HCT116 (cell line): ENCODE data around the gene CLTC. TPM values are rescaled to one million over a fixed set of nuclear protein-coding genes. Genes with fewer than 3 reads are reported as not detected.

Source experiments
- ATAC-seq: fragments of 200-7000 bp; cut with Tn5 transposase; 2 replicates; pipeline ENCODE4 v1.9.1; 2020; ENCODE audit warnings: mild to moderate bottlenecking, moderate library complexity
- BruUV-seq: library from RNA; stranded (reverse); fragments of 400-500 nt; replicated peaks from 2 replicates; lab custom pipeline; 2021; lab: Mats Ljungman, UMichigan
- CTCF ChIA-PET: fragments of 300-600 bp; sonication (Branson Sonifier 250); formaldehyde crosslinking; loops from one replicate; lab custom pipeline; 2021; ENCODE audit warnings: antibody characterized with exemption; lab: Charles Lee
- POLR2A ChIA-PET: fragments of 300-600, 350-600 bp; sonication (Branson Sonifier 250); formaldehyde crosslinking; loops from one replicate; lab custom pipeline; 2021; ENCODE audit warnings: antibody characterized with exemption; lab: Charles Lee
- RAD21 ChIA-PET, 2 experiments: fragments of 300-600 bp; sonication (Branson Sonifier 250); formaldehyde crosslinking; loops; one replicate each; lab custom pipeline; 2023; ENCODE audit warnings: low total read pairs in 2 of 2; ENCODE audit not compliant: uncharacterized antibody in 2 of 2, unreplicated experiment in 2 of 2, low non-redundant PET in 1 of 2; lab: Charles Lee
- DNase-seq: peaks from one replicate; pipeline ENCODE4 v3.0.0-alpha.2; 2010; ENCODE audit warnings: low read depth, low spot score
- H2AFZ ChIP-seq: fragments of 200-600 bp; shearing (Covaris generic), sonication (generic); 2 replicates; pipeline ENCODE4 v1.6.1; 2017; ENCODE audit warnings: low read depth, mixed run types, mixed read lengths, antibody characterized with exemption, low read length; ENCODE audit not compliant: poor library complexity, severe bottlenecking
- H3K27ac ChIP-seq: 2 replicates; pipeline ENCODE4 v1.5.1; 2012; ENCODE audit warnings: low read depth, low read length
- H3K27me3 ChIP-seq: fragments of 200-600 bp; sonication (generic); 2 replicates; pipeline ENCODE4 v1.6.1; 2016; ENCODE audit warnings: mixed run types, low read length, mixed read lengths; ENCODE audit not compliant: insufficient read depth
- H3K36me3 ChIP-seq, 2 experiments: fragments of 200-500 bp in 1 of 2; fragments of 200-600 bp in 1 of 2; sonication (Bioruptor generic) in 1 of 2; sonication (generic) in 1 of 2; 2 replicates each; pipeline versions ENCODE4 v1.5.1 to v1.6.1; 2014 to 2016; ENCODE audit warnings: low read length in 2 of 2, inconsistent platforms in 1 of 2, mixed read lengths in 1 of 2, mixed run types in 1 of 2; ENCODE audit not compliant: insufficient read depth in 2 of 2, control insufficient read depth in 1 of 2
- H3K4me1 ChIP-seq, 2 experiments: fragments of 200-600 bp in 1 of 2; sonication (generic) in 1 of 2; 2 replicates each; pipeline versions ENCODE4 v1.5.1 to v1.6.1; 2012 to 2017; ENCODE audit warnings: low read length in 2 of 2, inconsistent platforms in 1 of 2, mild to moderate bottlenecking in 1 of 2, mixed read lengths in 1 of 2, mixed run types in 1 of 2, moderate library complexity in 1 of 2; ENCODE audit not compliant: insufficient read depth in 2 of 2, control insufficient read depth in 1 of 2
- H3K4me2 ChIP-seq: fragments of 200-600 bp; sonication (generic); 2 replicates; pipeline ENCODE4 v1.6.1; 2017; ENCODE audit warnings: mixed run types, low read length, mixed read lengths
- H3K4me3 ChIP-seq, 2 experiments: fragments of 200-600 bp in 1 of 2; sonication (generic) in 1 of 2; replicated peaks in 1 of 2; 2 replicates each; pipeline ENCODE4 v1.5.1; 2011 to 2016; ENCODE audit warnings: low read length in 2 of 2, control low read depth in 1 of 2, low read depth in 1 of 2, mild to moderate bottlenecking in 1 of 2, mixed read lengths in 1 of 2, mixed run types in 1 of 2
- H3K79me2 ChIP-seq: fragments of 200-600 bp; sonication (generic); 2 replicates; pipeline ENCODE4 v1.6.1; 2017; ENCODE audit warnings: mild to moderate bottlenecking, mixed run types, low read length, moderate library complexity, mixed read lengths; ENCODE audit not compliant: insufficient read depth
- H3K9ac ChIP-seq: fragments of 200-600 bp; sonication (generic); 2 replicates; pipeline ENCODE4 v1.6.1; 2016; ENCODE audit warnings: low read length, mixed read lengths
- H3K9me2 ChIP-seq: fragments of 200-600 bp; sonication (generic), shearing (Covaris generic); 2 replicates; pipeline ENCODE4 v1.6.1; 2017; ENCODE audit warnings: mixed run types, mild to moderate bottlenecking, moderate library complexity; ENCODE audit not compliant: insufficient read depth
- H3K9me3 ChIP-seq, 2 experiments: fragments of 200-500 bp in 1 of 2; fragments of 200-600 bp in 1 of 2; sonication (Bioruptor generic) in 1 of 2; sonication (generic) in 1 of 2; 2 replicates each; pipeline ENCODE4 v1.6.1; 2014 to 2017; ENCODE audit warnings: low read length in 2 of 2, mixed read lengths in 2 of 2, inconsistent platforms in 1 of 2, low read depth in 1 of 2, mild to moderate bottlenecking in 1 of 2, mixed run types in 1 of 2, moderate library complexity in 1 of 2; ENCODE audit not compliant: control insufficient read depth in 1 of 2, insufficient read depth in 1 of 2
- H4K20me1 ChIP-seq: fragments of 200-600 bp; sonication (generic), shearing (Covaris generic); 2 replicates; pipeline ENCODE4 v1.6.1; 2017; ENCODE audit warnings: mixed run types, mild to moderate bottlenecking, moderate library complexity; ENCODE audit not compliant: insufficient read depth
- EGR1 ChIP-seq: IDR thresholded peaks from 2 replicates; pipeline ENCODE4 v1.6.1; 2012; ENCODE audit warnings: low read depth
- ELF1 ChIP-seq: IDR thresholded peaks from 2 replicates; pipeline ENCODE4 v1.6.1; 2012; ENCODE audit warnings: low read depth, borderline replicate concordance
- EZH2 ChIP-seq: fragments of 200-600 bp; sonication (generic); IDR thresholded peaks from 2 replicates; pipeline ENCODE4 v1.6.1; 2017; ENCODE audit warnings: antibody characterized with exemption, mixed run types
- EZH2phosphoT487 ChIP-seq: fragments of 200-600 bp; IDR thresholded peaks from 2 replicates; pipeline ENCODE4 v1.6.1; 2018; ENCODE audit warnings: antibody characterized with exemption, borderline replicate concordance
- FOSL1 ChIP-seq: IDR thresholded peaks from 2 replicates; pipeline ENCODE4 v1.6.1; 2012; ENCODE audit warnings: low read depth
- JUND ChIP-seq: IDR thresholded peaks from 2 replicates; pipeline ENCODE4 v1.6.1; 2012
- POLR2A ChIP-seq: IDR thresholded peaks from 2 replicates; pipeline ENCODE4 v1.7.0; 2011; ENCODE audit warnings: borderline replicate concordance; ENCODE audit not compliant: insufficient read depth, insufficient read length; ENCODE audit errors: extremely low read depth
- RAD21 ChIP-seq: IDR thresholded peaks from 2 replicates; pipeline ENCODE4 v1.6.1; 2012; ENCODE audit warnings: low read depth, mild to moderate bottlenecking
- SIN3A ChIP-seq: IDR thresholded peaks from 2 replicates; pipeline ENCODE4 v1.6.1; 2012; ENCODE audit warnings: low read depth
- SP1 ChIP-seq: IDR thresholded peaks from 2 replicates; pipeline ENCODE4 v1.6.1; 2012; ENCODE audit warnings: low read depth
- SRF ChIP-seq: IDR thresholded peaks from 2 replicates; pipeline ENCODE4 v1.6.1; 2012; ENCODE audit warnings: low read depth
- TCF7L2 ChIP-seq: IDR thresholded peaks from 2 replicates; pipeline ENCODE4 v1.7.0; 2011; ENCODE audit warnings: borderline replicate concordance, inconsistent platforms; ENCODE audit not compliant: insufficient read depth, insufficient read length; ENCODE audit errors: extremely low read depth
- YY1 ChIP-seq: IDR thresholded peaks from 2 replicates; pipeline ENCODE4 v1.6.1; 2011; ENCODE audit warnings: low read length, low read depth, moderate library complexity, mild to moderate bottlenecking; ENCODE audit not compliant: insufficient replicate concordance; ENCODE audit errors: extremely low read depth
- ZFX ChIP-seq: fragments of 450-650 bp; IDR thresholded peaks from 2 replicates; pipeline ENCODE4 v1.6.1; 2017
- intact Hi-C: fragments of 100-400 bp; cut with micrococcal nuclease; formaldehyde crosslinking; loops from 2 replicates; pipeline ENCODE4 v1.10.0; 2022
- total RNA-seq: library from RNA; stranded (reverse); gene quantifications from one replicate; pipeline ENCODE4 v1.2.1, GENCODE V29; 2021; ENCODE audit not compliant: unreplicated experiment
- TF ChIP-seq, protein P1 (sequence below), 3 experiments: fragments of 200-600 bp in 1 of 3; sonication (generic) in 1 of 3; IDR thresholded peaks in 2 of 3; conservative IDR thresholded peaks in 1 of 3; 2 replicates each; pipeline ENCODE4 v1.5.1; 2012 to 2017; ENCODE audit warnings: low read depth in 2 of 3, low read length in 2 of 3, antibody characterized with exemption in 1 of 3, borderline replicate concordance in 1 of 3, control low read depth in 1 of 3, mild to moderate bottlenecking in 1 of 3, mixed read lengths in 1 of 3, mixed run types in 1 of 3, moderate library complexity in 1 of 3; ENCODE audit not compliant: insufficient read depth in 1 of 3
- TF ChIP-seq, protein P2 (sequence below): IDR thresholded peaks from 2 replicates; pipeline ENCODE4 v1.6.1; 2012; ENCODE audit warnings: low read depth
- TF ChIP-seq, protein P3 (sequence below): IDR thresholded peaks from 2 replicates; pipeline ENCODE4 v1.6.1; 2012
- TF ChIP-seq, protein P4 (sequence below): IDR thresholded peaks from 2 replicates; pipeline ENCODE4 v1.6.1; 2012

The CLTC gene
- total RNA-seq, 1 experiment from 2014 or later: 351 TPM

DNA sequence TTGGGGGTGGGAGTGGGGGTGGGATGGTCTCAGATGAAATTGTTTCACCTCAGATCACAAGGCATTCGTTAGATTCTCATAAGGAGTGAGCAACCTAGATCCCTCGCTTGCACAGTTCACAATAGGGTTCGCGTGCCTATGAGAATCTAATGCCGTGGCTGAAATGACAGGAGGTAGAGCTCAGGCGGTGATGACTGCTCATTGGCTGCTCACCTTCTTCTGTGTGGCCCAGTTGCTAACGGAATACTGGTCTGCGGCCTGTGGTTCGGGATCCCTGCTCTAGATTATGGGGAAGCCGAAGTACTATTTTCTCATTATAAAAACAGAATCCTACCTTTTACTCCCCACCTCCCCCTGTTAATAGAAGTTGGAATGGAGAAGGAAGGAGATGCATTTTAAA lies 18.9 kb downstream of the CLTC start:
- TF ChIP-seq FOSL1 (no peak), ELF1 (no peak), EZH2phosphoT487 (no peak), SRF (no peak), RAD21 (no peak), SP1 (no peak), JUND (no peak), ZFX (no peak), SIN3A (no peak), EGR1 (no peak), POLR2A (no peak), YY1 (no peak), EZH2 (no peak), TCF7L2 (no peak)
- TF ChIP-seq, protein P1, sequence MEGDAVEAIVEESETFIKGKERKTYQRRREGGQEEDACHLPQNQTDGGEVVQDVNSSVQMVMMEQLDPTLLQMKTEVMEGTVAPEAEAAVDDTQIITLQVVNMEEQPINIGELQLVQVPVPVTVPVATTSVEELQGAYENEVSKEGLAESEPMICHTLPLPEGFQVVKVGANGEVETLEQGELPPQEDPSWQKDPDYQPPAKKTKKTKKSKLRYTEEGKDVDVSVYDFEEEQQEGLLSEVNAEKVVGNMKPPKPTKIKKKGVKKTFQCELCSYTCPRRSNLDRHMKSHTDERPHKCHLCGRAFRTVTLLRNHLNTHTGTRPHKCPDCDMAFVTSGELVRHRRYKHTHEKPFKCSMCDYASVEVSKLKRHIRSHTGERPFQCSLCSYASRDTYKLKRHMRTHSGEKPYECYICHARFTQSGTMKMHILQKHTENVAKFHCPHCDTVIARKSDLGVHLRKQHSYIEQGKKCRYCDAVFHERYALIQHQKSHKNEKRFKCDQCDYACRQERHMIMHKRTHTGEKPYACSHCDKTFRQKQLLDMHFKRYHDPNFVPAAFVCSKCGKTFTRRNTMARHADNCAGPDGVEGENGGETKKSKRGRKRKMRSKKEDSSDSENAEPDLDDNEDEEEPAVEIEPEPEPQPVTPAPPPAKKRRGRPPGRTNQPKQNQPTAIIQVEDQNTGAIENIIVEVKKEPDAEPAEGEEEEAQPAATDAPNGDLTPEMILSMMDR (IDR thresholded peaks at IDR 0.05 in 2 of 3, conservative IDR thresholded peaks at IDR 0.05 in 1 of 3; ENCODE audit: borderline replicate concordance in 1 of 3, insufficient read depth in 1 of 3, low read depth in 2 of 3, low read length in 2 of 3): no peak
- TF ChIP-seq, protein P2, sequence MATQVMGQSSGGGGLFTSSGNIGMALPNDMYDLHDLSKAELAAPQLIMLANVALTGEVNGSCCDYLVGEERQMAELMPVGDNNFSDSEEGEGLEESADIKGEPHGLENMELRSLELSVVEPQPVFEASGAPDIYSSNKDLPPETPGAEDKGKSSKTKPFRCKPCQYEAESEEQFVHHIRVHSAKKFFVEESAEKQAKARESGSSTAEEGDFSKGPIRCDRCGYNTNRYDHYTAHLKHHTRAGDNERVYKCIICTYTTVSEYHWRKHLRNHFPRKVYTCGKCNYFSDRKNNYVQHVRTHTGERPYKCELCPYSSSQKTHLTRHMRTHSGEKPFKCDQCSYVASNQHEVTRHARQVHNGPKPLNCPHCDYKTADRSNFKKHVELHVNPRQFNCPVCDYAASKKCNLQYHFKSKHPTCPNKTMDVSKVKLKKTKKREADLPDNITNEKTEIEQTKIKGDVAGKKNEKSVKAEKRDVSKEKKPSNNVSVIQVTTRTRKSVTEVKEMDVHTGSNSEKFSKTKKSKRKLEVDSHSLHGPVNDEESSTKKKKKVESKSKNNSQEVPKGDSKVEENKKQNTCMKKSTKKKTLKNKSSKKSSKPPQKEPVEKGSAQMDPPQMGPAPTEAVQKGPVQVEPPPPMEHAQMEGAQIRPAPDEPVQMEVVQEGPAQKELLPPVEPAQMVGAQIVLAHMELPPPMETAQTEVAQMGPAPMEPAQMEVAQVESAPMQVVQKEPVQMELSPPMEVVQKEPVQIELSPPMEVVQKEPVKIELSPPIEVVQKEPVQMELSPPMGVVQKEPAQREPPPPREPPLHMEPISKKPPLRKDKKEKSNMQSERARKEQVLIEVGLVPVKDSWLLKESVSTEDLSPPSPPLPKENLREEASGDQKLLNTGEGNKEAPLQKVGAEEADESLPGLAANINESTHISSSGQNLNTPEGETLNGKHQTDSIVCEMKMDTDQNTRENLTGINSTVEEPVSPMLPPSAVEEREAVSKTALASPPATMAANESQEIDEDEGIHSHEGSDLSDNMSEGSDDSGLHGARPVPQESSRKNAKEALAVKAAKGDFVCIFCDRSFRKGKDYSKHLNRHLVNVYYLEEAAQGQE: no peak
- TF ChIP-seq, protein P3, sequence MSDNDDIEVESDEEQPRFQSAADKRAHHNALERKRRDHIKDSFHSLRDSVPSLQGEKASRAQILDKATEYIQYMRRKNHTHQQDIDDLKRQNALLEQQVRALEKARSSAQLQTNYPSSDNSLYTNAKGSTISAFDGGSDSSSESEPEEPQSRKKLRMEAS: no peak
- TF ChIP-seq, protein P4, sequence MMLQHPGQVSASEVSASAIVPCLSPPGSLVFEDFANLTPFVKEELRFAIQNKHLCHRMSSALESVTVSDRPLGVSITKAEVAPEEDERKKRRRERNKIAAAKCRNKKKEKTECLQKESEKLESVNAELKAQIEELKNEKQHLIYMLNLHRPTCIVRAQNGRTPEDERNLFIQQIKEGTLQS: no peak
- Histone ChIP-seq H3K27me3 (no peaks in the 10 kb centered on the region), H3K9ac (no peak overlapping the region), H3K4me3 (no peak overlapping the region), H3K9me2 (no peaks in the 10 kb centered on the region), H3K9me3 (no peaks in the 10 kb centered on the region), H3K27ac (no peak overlapping the region), H4K20me1 (peaks cover 60% of the 10 kb centered on the region), H3K4me1 (peaks cover 13 to 16% of the 10 kb centered on the region in 2 experiments; a peak in 3 of 4 replicates), H2AFZ (no peak overlapping the region), H3K36me3 (0 out of 4 replicates have a peak, but pooled peaks cover 0 to 4% of the 10 kb centered on the region in 2 experiments), H3K4me2 (no peak overlapping the region), H3K79me2 (peaks cover 98% of the 10 kb centered on the region)
- POLR2A ChIA-PET: no interaction called here
- no peak for DNase-seq
- no peak for ATAC-seq
- RAD21 ChIA-PET: no interaction called here
- no TSS peak for BruUV-seq
- CTCF ChIA-PET: interaction anchor here (0.9 kb wide), 1 partner anchor 79 kb away, joined by 3 read pairs; no protein-coding TSS in a partner anchor
- intact Hi-C loops: no loop called here
